K562 (cell line): ENCODE data around the gene TRPV6. TPM values are rescaled to one million over a fixed set of nuclear protein-coding genes. Genes with fewer than 3 reads are reported as not detected.

ENCODE experiments used
- CTCFL ChIP-seq: IDR thresholded peaks from 2 replicates; pipeline ENCODE4 v1.6.1; 2011; ENCODE audit warnings: borderline replicate concordance, low read depth, mild to moderate bottlenecking, moderate library complexity, low read length; ENCODE audit not compliant: insufficient read depth, poor library complexity, severe bottlenecking
- FOSL1 ChIP-seq: fragments of 200-800 bp; sonication (Bioruptor generic); conservative IDR thresholded peaks from 2 replicates; pipeline ENCODE4 v1.6.1; 2016; ENCODE audit warnings: missing genetic modification characterization, missing compliant biosample characterization
- GABPB1 ChIP-seq: sonication (generic); formaldehyde crosslinking; IDR thresholded peaks from 2 replicates; pipeline ENCODE4 v1.8.0; 2022; ENCODE audit warnings: mild to moderate bottlenecking, missing genetic modification reagents
- GMEB1 ChIP-seq: fragments of 250-450 bp; sonication (Bioruptor Pico); IDR thresholded peaks from 2 replicates; pipeline ENCODE4 v1.4.0; 2020; ENCODE audit warnings: mild to moderate bottlenecking
- HMGN3 ChIP-seq: IDR thresholded peaks from 2 replicates; pipeline ENCODE4 v1.6.1; 2011; ENCODE audit warnings: borderline replicate concordance, low read depth, mild to moderate bottlenecking, mixed read lengths, low read length; ENCODE audit not compliant: insufficient read length; ENCODE audit errors: extremely low read depth
- LEF1 ChIP-seq: fragments of 450-650 bp; IDR thresholded peaks from 2 replicates; pipeline ENCODE4 v1.6.1; 2016; ENCODE audit warnings: mild to moderate bottlenecking
- MEIS2 ChIP-seq: fragments of 450-650 bp; IDR thresholded peaks from 2 replicates; pipeline ENCODE4 v1.6.1; 2014; ENCODE audit warnings: mild to moderate bottlenecking; ENCODE audit not compliant: partially characterized antibody
- OTX1 ChIP-seq: fragments of 450-650 bp; formaldehyde crosslinking; IDR thresholded peaks from 2 replicates; pipeline ENCODE4 v1.4.0; 2022; ENCODE audit warnings: mild to moderate bottlenecking
- POLR2A ChIP-seq: fragments of 450-650 bp; conservative IDR thresholded peaks from 2 replicates; pipeline ENCODE4 v1.6.1; 2016
- POU5F1 ChIP-seq: fragments of 150-350 bp; IDR thresholded peaks from 2 replicates; pipeline ENCODE4 v1.6.1; 2014; ENCODE audit warnings: borderline replicate concordance, low read length, low read depth, mild to moderate bottlenecking; ENCODE audit not compliant: partially characterized antibody
- RNF2 ChIP-seq: sonication (generic); IDR thresholded peaks from 2 replicates; pipeline ENCODE4 v1.6.1; 2016
- SRSF7 ChIP-seq: fragments of 200-400 bp; formaldehyde crosslinking; optimal IDR thresholded peaks from 2 replicates; pipeline ENCODE3; 2017; ENCODE audit warnings: mild to moderate bottlenecking, low read depth, low read length
- ZFP36 ChIP-seq: fragments of 150-350 bp; IDR thresholded peaks from 2 replicates; pipeline ENCODE4 v1.6.1; 2018; ENCODE audit warnings: low read length, low read depth; ENCODE audit not compliant: partially characterized antibody
- ZNF263 ChIP-seq: sonication (generic); formaldehyde crosslinking; IDR thresholded peaks from 2 replicates; pipeline ENCODE4 v1.8.0; 2022; ENCODE audit warnings: mild to moderate bottlenecking, missing genetic modification reagents, borderline replicate concordance
- ZNF347 ChIP-seq: fragments of 450-650 bp; formaldehyde crosslinking; IDR thresholded peaks from 2 replicates; pipeline ENCODE4 v1.4.0; 2020; ENCODE audit warnings: low read depth, mild to moderate bottlenecking, moderate library complexity
- ZNF398 ChIP-seq: fragments of 250-450 bp; sonication (Bioruptor Pico); IDR thresholded peaks from 2 replicates; pipeline ENCODE4 v1.8.0; 2021; ENCODE audit warnings: moderate library complexity, mild to moderate bottlenecking, inconsistent platforms
- polyA plus RNA-seq, 8 experiments: library from polyadenylated mRNA; depleted of rRNA in 4 of 8; stranded (reverse) in 5 of 8; unstranded in 3 of 8; fragments of >200 nt; fragmentation: Nextera tagmentation in 2 of 8; fragmentation: Illumina TruSeq in 1 of 8; extraction: Ambion mirVana in 2 of 8; extraction: Trizol in 1 of 8; gene quantifications; 2 replicates each; pipeline versions ENCODE4 v1.2.1 to v1.2.3, GENCODE V29; 2011 to 2014; ENCODE audit warnings: inconsistent platforms in 1 of 8, missing spikeins in 1 of 8
- total RNA-seq, 7 experiments: library from RNA; depleted of rRNA in 6 of 7; stranded (reverse); fragments of >200 nt in 6 of 7; fragmentation: Illumina TruSeq in 2 of 7; extraction: Trizol in 2 of 7; gene quantifications; 2 replicates each; pipeline versions ENCODE4 v1.2.1 to v1.2.3, GENCODE V29; 2011 to 2021; ENCODE audit warnings: low replicate concordance in 1 of 7
- TF ChIP-seq, protein P1 (sequence below): fragments of 250-450 bp; sonication (Bioruptor Pico); IDR thresholded peaks from 2 replicates; pipeline ENCODE4 v1.4.0; 2020
- TF ChIP-seq, protein P2 (sequence below): sonication (generic); formaldehyde crosslinking; IDR thresholded peaks from 2 replicates; pipeline ENCODE4 v1.8.1; 2023; ENCODE audit warnings: mild to moderate bottlenecking, missing genetic modification reagents

Gene TRPV6
- total and polyA plus RNA-seq, 9 of the 15 experiments (the other 6 are each of a cell fraction or from before 2014, with no cell fraction given) = 0.04 to 0.36 (median 0.11) TPM

DNA sequence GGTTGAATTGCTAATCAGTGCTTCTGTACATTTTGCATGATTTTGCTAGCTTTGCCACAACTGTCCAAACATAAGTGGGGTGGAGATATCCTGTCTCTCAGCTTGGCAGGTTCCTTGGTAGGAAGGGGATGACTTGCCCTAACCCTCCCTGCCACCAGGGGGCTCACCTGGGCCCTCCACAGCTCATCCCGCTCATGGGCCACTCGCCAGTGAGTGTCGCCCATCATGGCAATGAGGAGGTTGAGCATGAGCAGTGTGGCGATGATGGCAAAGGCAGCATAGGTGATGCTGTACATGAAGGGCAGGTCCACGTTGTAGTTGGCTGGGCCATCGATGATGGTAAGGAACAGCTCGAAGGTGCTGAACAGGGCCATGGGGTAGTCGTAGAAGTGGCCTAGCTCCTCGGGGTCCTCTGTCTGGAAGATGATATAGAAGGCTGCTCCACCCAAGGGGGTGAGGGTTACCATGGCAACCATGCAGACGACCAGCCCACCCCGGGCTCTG, 12.2 kb downstream of the TRPV6 start (continued):
- TF ChIP-seq ZNF398 = no peak
- no peak for TF ChIP-seq MEIS2
- TF ChIP-seq, protein P1, sequence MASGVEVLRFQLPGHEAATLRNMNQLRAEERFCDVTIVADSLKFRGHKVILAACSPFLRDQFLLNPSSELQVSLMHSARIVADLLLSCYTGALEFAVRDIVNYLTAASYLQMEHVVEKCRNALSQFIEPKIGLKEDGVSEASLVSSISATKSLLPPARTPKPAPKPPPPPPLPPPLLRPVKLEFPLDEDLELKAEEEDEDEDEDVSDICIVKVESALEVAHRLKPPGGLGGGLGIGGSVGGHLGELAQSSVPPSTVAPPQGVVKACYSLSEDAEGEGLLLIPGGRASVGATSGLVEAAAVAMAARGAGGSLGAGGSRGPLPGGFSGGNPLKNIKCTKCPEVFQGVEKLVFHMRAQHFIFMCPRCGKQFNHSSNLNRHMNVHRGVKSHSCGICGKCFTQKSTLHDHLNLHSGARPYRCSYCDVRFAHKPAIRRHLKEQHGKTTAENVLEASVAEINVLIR = no peak
- TF ChIP-seq ZNF263 (CRISPR knock-in tag) = 0 out of 2 replicates have a peak, but pooled peaks have one; percentile 30
- no peak for TF ChIP-seq GMEB1 (CRISPR knock-in tag)
- TF ChIP-seq, protein P2, sequence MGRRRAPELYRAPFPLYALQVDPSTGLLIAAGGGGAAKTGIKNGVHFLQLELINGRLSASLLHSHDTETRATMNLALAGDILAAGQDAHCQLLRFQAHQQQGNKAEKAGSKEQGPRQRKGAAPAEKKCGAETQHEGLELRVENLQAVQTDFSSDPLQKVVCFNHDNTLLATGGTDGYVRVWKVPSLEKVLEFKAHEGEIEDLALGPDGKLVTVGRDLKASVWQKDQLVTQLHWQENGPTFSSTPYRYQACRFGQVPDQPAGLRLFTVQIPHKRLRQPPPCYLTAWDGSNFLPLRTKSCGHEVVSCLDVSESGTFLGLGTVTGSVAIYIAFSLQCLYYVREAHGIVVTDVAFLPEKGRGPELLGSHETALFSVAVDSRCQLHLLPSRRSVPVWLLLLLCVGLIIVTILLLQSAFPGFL (CRISPR knock-in tag) = no peak
- TF ChIP-seq SRSF7 = no peak
- TF ChIP-seq POU5F1 = no peak
- TF ChIP-seq CTCFL = no peak
- no peak for TF ChIP-seq LEF1
- no peak for TF ChIP-seq OTX1 (CRISPR knock-in tag)
- no peak for TF ChIP-seq ZFP36
- 0 out of 2 replicates have a peak, but pooled peaks have one; percentile 20 for TF ChIP-seq GABPB1 (CRISPR knock-in tag)
- TF ChIP-seq FOSL1 (tag) = no peak
- no peak for TF ChIP-seq ZNF347
- TF ChIP-seq HMGN3 = no peak
- TF ChIP-seq RNF2 = no peak
- no peak for TF ChIP-seq POLR2A
